SK-N-SH treated with all-trans-retinoic acid at 6 μM for 48 hours (cell line): ENCODE data around the gene CCDC69.
A peak's percentile ranks its signal among the peaks of the same experiment; 100 is the strongest.

Experiments used
- ATAC-seq: fragments of 200-7000 bp; cut with Tn5 transposase; 3 replicates; pipeline ENCODE4 v1.9.1; 2020; ENCODE audit warnings: mild to moderate bottlenecking, moderate library complexity
- ARNTL ChIP-seq: fragments of 450-650 bp; formaldehyde crosslinking; IDR thresholded peaks from 2 replicates; pipeline ENCODE4 v1.5.0; 2020; ENCODE audit warnings: low read depth, mild to moderate bottlenecking, moderate library complexity, borderline replicate concordance
- CSDC2 ChIP-seq: fragments of 250-450 bp; sonication (Bioruptor Pico); IDR thresholded peaks from 2 replicates; pipeline ENCODE4 v1.5.0; 2020; ENCODE audit warnings: mild to moderate bottlenecking, moderate library complexity
- CSRNP3 ChIP-seq: fragments of 250-450 bp; sonication (Bioruptor Pico); IDR thresholded peaks from 2 replicates; pipeline ENCODE4 v1.5.1; 2021; ENCODE audit warnings: mild to moderate bottlenecking, moderate library complexity
- ESRRG ChIP-seq: fragments of 250-450 bp; sonication (Bioruptor Pico); IDR thresholded peaks from 2 replicates; pipeline ENCODE4 v1.6.1; 2021; ENCODE audit warnings: mild to moderate bottlenecking
- GLIS3 ChIP-seq: fragments of 250-450 bp; sonication (Bioruptor Pico); IDR thresholded peaks from 2 replicates; pipeline ENCODE4 v1.5.0; 2020; ENCODE audit warnings: mild to moderate bottlenecking, moderate library complexity
- ISL1 ChIP-seq: fragments of 250-450 bp; sonication (Bioruptor Pico); IDR thresholded peaks from 2 replicates; pipeline ENCODE4 v2.1.2; 2022; ENCODE audit warnings: mild to moderate bottlenecking, moderate library complexity
- OSR1 ChIP-seq: fragments of 250-450 bp; sonication (Bioruptor Pico); IDR thresholded peaks from 2 replicates; pipeline ENCODE4 v1.8.0; 2022; ENCODE audit warnings: moderate library complexity, mild to moderate bottlenecking, inconsistent platforms
- PATZ1 ChIP-seq: fragments of 250-450 bp; sonication (Bioruptor Pico); IDR thresholded peaks from 2 replicates; pipeline ENCODE4 v1.8.0; 2020; ENCODE audit warnings: mild to moderate bottlenecking, moderate library complexity, borderline replicate concordance
- POU6F1 ChIP-seq: fragments of 250-450 bp; sonication (Bioruptor Pico); IDR thresholded peaks from 2 replicates; pipeline ENCODE4 v1.8.0; 2021; ENCODE audit warnings: low read depth, mild to moderate bottlenecking, moderate library complexity, borderline replicate concordance
- PPARA ChIP-seq: fragments of 250-450 bp; sonication (Bioruptor Pico); IDR thresholded peaks from 2 replicates; pipeline ENCODE4 v1.5.0; 2020; ENCODE audit warnings: mild to moderate bottlenecking, borderline replicate concordance
- RARB ChIP-seq: fragments of 250-450 bp; sonication (Bioruptor Pico); IDR thresholded peaks from 2 replicates; pipeline ENCODE4 v1.8.0; 2021; ENCODE audit warnings: mild to moderate bottlenecking, moderate library complexity
- SNAI2 ChIP-seq: fragments of 250-450 bp; sonication (Bioruptor Pico); IDR thresholded peaks from 2 replicates; pipeline ENCODE4 v1.5.0; 2020; ENCODE audit warnings: mild to moderate bottlenecking, moderate library complexity
- TOX ChIP-seq: fragments of 250-450 bp; sonication (Bioruptor Pico); IDR thresholded peaks from 2 replicates; pipeline ENCODE4 v1.8.0; 2021; ENCODE audit warnings: mild to moderate bottlenecking, moderate library complexity, borderline replicate concordance
- TSHZ2 ChIP-seq: fragments of 250-450 bp; sonication (Bioruptor Pico); IDR thresholded peaks from 2 replicates; pipeline ENCODE4 v1.5.0; 2020; ENCODE audit warnings: mild to moderate bottlenecking, moderate library complexity
- ZC3H10 ChIP-seq: fragments of 250-450 bp; sonication (Bioruptor Pico); IDR thresholded peaks from 2 replicates; pipeline ENCODE4 v1.5.1; 2021; ENCODE audit warnings: mild to moderate bottlenecking, moderate library complexity
- ZFP3 ChIP-seq: fragments of 250-450 bp; sonication (Bioruptor Pico); IDR thresholded peaks from 2 replicates; pipeline ENCODE4 v1.5.0; 2020; ENCODE audit warnings: mild to moderate bottlenecking, moderate library complexity
- ZFP30 ChIP-seq: fragments of 450-650 bp; formaldehyde crosslinking; IDR thresholded peaks from 2 replicates; pipeline ENCODE4 v1.5.0; 2022; ENCODE audit warnings: mild to moderate bottlenecking, moderate library complexity
- ZNF565 ChIP-seq: fragments of 450-650 bp; formaldehyde crosslinking; conservative IDR thresholded peaks from 2 replicates; pipeline ENCODE4 v1.5.0; 2020; ENCODE audit warnings: low read depth, mild to moderate bottlenecking, moderate library complexity
- ZNF70 ChIP-seq: fragments of 450-650 bp; formaldehyde crosslinking; IDR thresholded peaks from 2 replicates; pipeline ENCODE4 v1.5.0; 2020; ENCODE audit warnings: mild to moderate bottlenecking, moderate library complexity
- ZNF8 ChIP-seq: fragments of 450-650 bp; formaldehyde crosslinking; IDR thresholded peaks from 2 replicates; pipeline ENCODE4 v1.5.0; 2020; ENCODE audit warnings: mild to moderate bottlenecking, moderate library complexity

CCDC69 gene

GRCh38 chr5:151157426-151158286, 66.2 kb downstream of the CCDC69 start, which contains the start of gene ANXA6:
Gene ANXA6, minus strand, starts transcription at chr5:151157779. Its CDS starts 9,878 bp downstream, at chr5:151147901.
- peak; percentile 99 for ATAC-seq

GRCh38 chr5:151156507-151157420, 67.1 kb downstream of the CCDC69 start:
- TF ChIP-seq GLIS3 (CRISPR knock-in tag) = no peak
- TF ChIP-seq OSR1 (CRISPR knock-in tag) = no peak
- TF ChIP-seq PATZ1 (CRISPR knock-in tag) = no peak
- TF ChIP-seq ZNF70 (CRISPR knock-in tag) = no peak
- no peak for TF ChIP-seq CSRNP3 (CRISPR knock-in tag)
- no peak for TF ChIP-seq ZNF8 (CRISPR knock-in tag)
- no peak for TF ChIP-seq TSHZ2
- no peak for TF ChIP-seq ARNTL (CRISPR knock-in tag)
- no peak for TF ChIP-seq ZFP30
- TF ChIP-seq TOX (CRISPR knock-in tag) = no peak
- TF ChIP-seq ISL1 (CRISPR knock-in tag) = no peak
- ATAC-seq = peak; percentile 60

More at GRCh38 chr5:151157426-151158286, 66.2 kb downstream of the CCDC69 start, which contains the start of gene ANXA6:
- TF ChIP-seq CSRNP3 (CRISPR knock-in tag) (no peak), ZFP30 (no peak), ZFP3 (CRISPR knock-in tag) (no peak), ESRRG (CRISPR knock-in tag) (no peak), GLIS3 (CRISPR knock-in tag) (no peak), ISL1 (CRISPR knock-in tag) (no peak), PPARA (CRISPR knock-in tag) (no peak), ARNTL (CRISPR knock-in tag) (no peak), RARB (CRISPR knock-in tag) (no peak), ZNF70 (CRISPR knock-in tag) (no peak), ZNF8 (CRISPR knock-in tag) (no peak), ZNF565 (CRISPR knock-in tag) (no peak), ZC3H10 (CRISPR knock-in tag) (no peak), TOX (CRISPR knock-in tag) (no peak), SNAI2 (no peak), OSR1 (CRISPR knock-in tag) (no peak), CSDC2 (CRISPR knock-in tag) (no peak), POU6F1 (CRISPR knock-in tag) (no peak)
